Measurements from ENCODE around the gene PDGFD.

The PDGFD gene

GRCh38 chr11:104094576-104094975 lies 69.4 kb downstream of the PDGFD start:
- DNase-seq (ENCODE audit: low spot score): no peak

GRCh38 chr11:104093426-104094280 lies 70.3 kb downstream of the PDGFD start:
- no peak for DNase-seq (ENCODE audit: low spot score)

DNA sequence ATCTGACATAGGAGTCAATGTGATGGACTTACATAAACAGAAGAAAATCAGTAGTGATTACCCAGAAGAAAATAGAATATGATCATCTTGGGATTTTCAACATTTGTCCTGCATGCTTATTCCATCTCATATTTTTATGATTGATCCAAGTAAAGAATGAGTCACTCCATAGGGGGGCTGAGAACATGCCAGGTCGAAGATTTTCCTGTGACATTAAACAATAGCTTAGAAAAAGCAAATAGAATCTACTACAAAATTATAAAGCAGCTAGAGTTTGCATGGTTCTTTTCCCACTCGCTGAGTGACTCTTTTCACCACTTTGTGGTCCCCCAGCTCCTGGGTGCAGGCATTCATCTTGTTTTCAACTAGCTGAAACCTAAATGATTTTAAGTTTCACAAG lies 71.2 kb downstream of the PDGFD start:
- no peak for DNase-seq (ENCODE audit: low spot score)

DNA sequence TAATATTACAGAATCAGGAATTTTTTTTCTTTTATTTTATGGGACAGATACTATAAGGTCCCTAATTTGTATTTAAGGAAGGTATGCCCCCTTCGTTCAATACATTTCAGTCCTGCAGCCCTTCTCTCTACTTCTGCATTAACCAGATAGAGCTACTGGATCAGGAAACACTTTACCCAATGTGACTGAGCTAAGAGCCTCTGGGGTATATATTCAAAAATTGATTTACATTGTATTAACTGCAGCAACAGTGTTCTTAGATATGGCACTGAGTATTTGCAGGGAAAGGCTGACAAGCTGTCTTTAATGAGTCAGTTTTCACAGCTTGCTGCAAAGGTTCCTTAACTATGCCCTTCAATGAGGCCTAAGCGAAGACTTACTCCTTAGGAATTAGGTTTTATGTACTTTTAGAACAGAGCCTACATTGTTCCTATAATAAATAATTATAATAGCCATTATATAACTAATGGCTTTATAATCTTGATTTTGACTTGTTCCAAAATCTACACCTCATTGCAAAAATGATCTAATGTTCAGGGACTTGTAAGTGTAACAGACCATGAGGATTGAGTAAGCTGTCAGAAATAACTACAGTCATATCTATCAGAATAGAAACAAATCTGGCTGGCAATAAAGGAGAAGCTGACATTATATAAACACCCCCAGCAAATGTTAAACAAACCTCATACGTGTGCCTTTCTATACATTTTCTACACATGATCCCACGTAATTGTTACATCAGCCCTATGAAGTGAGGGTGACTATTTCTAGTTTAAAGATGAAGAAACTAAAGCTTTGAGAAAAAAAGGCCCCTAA lies 72.5 kb downstream of the PDGFD start:
- no peak for DNase-seq (ENCODE audit: low spot score)

GRCh38 chr11:104090767-104091166 lies 73.2 kb downstream of the PDGFD start:
- DNase-seq (ENCODE audit: low spot score): no peak

DNA sequence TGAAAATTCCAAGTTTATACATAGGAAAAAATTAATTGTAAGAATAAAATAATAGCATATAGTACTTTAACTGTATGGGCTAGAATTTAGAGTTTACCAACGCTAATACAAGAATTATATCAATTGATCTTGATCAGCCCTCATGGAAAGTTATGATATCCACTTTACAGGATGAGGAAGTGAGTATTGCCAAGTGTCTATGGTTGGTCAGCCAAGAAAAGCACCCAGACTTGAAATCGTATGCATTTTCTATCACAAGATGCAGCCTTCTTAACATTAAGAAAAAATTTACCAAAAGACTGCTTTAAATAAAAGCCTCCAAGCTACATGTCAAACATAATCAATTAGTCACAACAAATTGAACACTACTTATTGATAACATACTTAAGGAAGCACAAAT lies 74.5 kb downstream of the PDGFD start:
- DNase-seq (ENCODE audit: low spot score): no peak

DNA sequence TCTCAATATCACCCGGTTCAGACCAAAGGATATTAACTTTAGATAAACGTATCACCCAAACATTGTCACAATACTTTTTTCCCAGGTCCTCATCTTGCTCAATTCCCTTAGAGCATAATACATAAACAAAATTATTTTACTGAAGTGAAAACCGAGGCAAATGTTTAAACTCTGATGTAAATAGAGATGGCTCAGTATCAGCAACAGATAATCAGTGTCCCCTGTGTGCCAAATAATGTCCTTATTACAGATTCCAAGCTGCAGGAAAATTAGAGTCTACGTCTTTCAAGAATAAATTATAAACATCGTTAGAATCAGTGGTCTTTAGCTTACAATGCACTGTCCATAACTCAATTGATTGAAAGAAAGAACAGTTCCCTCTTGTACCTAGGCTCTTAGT lies 77.3 kb downstream of the PDGFD start:
- no peak for DNase-seq (ENCODE audit: low spot score)

GRCh38 chr11:104078995-104079394 lies 85.0 kb downstream of the PDGFD start:
- DNase-seq (ENCODE audit: low spot score): no peak

DNA sequence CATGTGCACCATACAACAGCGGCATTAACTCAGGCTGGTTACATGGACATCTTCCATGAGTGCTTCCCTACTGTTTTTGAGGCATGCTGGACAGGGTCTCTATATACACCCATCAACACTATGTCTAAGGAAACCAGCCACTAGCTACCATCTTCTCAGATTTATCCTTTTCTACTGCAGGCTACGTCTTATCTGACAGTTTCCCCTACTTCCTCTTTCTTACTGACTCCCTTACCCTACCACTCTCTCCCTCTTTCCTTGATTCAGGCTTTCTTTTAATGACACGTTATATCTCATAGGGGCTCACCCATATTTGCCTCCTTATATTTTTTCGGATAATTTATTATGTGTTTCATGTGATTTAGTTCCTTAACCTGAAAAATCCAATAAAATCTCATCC lies 85.7 kb downstream of the PDGFD start:
- DNase-seq (ENCODE audit: low spot score): no peak

DNA sequence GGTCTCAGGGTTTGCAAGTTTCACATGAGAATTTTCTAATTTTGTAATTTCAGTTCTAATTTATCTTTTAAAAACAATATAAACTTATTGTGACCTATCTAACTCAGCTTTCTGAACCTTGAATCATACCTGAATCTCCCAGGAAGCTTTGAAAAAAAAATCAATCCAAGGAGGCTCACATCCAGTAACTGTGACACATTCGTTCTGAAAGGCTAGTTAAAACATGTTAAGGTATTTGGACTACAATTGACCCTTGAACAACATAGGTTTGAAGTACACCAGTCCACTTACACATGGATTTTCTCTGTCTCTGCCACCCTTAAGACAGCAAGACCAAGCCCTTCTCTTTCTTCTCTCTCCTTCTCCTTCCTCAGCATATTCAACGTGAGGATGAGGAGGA lies 87.5 kb downstream of the PDGFD start:
- no peak for DNase-seq (ENCODE audit: low spot score)

- no peak for DNase-seq (ENCODE audit: low spot score)
These were observed 88.2 kb downstream of the PDGFD start for GRCh38 chr11:104075706-104076105.

- no peak for DNase-seq (ENCODE audit: low spot score)
These were observed 88.9 kb downstream of the PDGFD start for GRCh38 chr11:104075091-104075490.

DNA sequence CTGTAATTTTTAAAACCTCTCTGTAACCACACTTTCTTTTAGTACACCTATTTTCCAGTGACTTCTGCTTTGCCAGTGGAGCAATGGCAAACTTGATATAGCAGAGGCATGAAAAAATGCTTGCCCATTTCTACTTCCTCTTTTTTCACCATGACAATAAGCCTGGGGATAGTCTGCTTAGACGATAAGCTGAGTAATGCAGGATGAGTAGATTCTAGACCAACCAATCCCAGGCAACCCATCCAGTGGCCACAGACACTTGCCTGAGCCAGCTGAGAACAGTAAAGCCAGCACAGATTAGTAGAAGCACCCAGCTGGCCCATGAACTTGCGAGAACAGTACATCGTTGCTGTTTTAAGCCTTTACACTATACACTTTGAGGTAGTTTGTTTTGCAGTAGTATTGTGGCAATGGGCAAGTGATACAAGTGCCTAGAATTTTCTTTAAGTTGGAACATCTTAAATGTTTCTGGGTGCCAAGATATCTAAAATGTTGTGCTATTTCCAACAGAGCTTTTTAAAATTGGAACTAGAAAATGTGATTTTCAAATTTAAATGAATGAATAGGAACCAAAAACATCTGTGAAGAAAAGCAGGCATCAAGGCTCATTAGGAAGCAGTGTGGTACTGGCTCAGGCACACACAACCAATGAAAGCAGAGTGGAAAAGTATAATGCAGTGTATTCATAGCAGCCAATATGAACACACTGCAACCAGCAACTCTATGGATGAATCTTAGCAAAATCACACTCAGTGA lies 89.8 kb downstream of the PDGFD start:
- no peak for DNase-seq (ENCODE audit: low spot score)

GRCh38 chr11:104067534-104067933 lies 96.4 kb downstream of the PDGFD start:
- DNase-seq (ENCODE audit: low spot score): no peak

- no peak for DNase-seq (ENCODE audit: low spot score)
These were observed 99.8 kb downstream of the PDGFD start for GRCh38 chr11:104064034-104064630.

DNA sequence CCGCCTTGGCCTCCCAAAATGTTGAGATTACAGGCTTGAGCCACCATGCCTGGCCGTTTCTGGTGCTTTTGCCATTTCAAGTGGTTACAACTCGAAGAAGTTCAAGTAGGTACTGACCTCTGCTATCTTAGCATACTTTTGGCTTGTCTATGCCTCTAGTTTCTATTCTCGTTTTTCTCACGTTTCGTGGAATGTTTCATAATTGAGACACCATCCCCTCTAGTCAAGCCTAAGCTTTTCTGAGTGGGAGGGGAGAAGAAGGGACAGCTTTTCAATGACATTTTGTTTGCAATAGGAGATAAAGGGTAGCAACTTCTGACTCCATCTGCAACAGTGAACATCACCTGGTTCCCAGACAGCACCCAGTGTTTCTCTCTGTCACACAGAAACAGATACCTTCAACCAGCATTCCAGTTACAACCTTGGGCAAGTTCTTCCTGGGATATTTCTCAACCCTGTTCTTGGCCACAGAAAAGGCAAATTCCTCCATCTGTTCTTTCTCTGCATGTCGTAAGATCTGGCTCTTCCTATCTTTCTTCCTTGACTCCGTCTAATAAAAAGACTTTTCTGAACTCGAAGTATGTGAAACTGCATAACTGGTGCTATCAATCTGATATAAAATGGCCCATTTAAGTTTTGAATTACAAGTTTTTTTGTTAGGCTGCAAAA lies 102.0 kb downstream of the PDGFD start:
- no peak for DNase-seq (ENCODE audit: low spot score)

GRCh38 chr11:104060820-104061219 lies 103.1 kb downstream of the PDGFD start:
- DNase-seq (ENCODE audit: low spot score): no peak

GRCh38 chr11:104060004-104060794 lies 103.7 kb downstream of the PDGFD start:
- no peak for DNase-seq (ENCODE audit: low spot score)

GRCh38 chr11:104058680-104059079 lies 105.3 kb downstream of the PDGFD start:
- DNase-seq (ENCODE audit: low spot score): no peak

DNA sequence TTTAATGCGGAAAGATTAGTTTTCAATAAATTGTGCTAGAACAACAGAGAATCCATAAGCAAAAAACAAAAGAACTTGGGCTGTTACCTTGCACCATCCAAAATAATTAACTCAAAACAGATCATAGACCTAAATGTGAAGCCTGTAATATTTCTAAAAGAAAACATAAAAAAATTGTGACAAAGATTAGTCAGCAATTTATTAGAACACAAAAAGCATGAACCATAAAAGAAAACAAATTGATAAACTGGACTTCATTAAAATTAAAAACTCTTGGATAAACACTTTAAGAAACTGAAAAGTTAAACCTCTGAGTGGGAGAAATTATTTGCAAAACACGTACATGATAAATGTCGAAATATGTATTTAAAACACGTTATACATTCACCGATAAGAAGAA lies 106.0 kb downstream of the PDGFD start:
- no peak for DNase-seq (ENCODE audit: low spot score)
